AG20443 (cell line): ENCODE measurements around the gene SH3BGR.
"Not testable (repeated sequence)": the region's sequence is repeated elsewhere in the genome, so short reads cannot be mapped to it uniquely, and the experiment has no call there.

ENCODE experiments used
- DNase-seq: peaks from one replicate; pipeline ENCODE4 v3.0.0; 2012; ENCODE audit warnings: low spot score, mixed read lengths

SH3BGR gene

DNA sequence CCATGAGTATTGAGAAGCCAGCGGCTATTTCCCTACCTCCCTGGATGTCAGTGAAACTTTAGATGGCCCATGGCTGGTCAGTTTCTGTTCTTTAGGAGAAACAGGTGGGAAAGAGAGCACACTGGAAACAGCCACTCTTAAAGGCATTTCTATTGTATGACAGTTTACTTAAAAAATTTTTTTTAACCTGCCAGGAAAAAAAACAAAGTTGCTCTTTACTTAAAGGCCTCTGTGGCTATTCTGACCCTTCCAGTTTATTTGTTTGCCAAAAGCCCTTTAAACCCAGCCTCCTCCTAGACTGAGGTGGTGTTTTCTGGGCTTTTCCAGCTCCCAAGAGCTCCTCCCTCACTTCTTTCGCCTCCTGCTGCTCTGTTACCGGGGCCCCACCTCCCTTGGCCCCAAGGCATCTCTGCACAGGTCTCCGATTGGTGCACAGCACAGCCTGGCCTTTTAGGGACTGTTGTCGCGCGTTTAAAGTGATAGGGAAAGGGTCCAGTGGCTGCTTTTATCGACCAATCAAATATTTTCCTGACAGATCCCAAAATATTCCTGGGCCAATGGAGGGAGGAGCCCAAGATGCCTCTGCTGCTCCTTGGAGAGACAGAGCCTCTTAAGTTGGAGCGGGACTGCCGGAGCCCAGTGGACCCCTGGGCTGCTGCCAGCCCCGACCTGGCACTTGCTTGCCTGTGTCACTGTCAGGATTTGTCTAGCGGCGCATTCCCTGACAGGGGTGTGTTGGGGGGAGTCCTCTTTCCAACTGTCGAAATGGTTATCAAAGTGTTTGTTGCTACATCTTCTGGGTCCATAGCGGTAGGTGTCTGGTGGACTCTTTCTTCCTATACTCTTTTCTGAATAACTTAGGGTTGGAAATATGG, at the start of gene SH3BGR:
Gene SH3BGR (plus strand): TSS at position 639 of the 875 bp plus-strand sequence. CDS start 127 bp downstream, at position 766.
- peak; percentile 45 for DNase-seq

DNA sequence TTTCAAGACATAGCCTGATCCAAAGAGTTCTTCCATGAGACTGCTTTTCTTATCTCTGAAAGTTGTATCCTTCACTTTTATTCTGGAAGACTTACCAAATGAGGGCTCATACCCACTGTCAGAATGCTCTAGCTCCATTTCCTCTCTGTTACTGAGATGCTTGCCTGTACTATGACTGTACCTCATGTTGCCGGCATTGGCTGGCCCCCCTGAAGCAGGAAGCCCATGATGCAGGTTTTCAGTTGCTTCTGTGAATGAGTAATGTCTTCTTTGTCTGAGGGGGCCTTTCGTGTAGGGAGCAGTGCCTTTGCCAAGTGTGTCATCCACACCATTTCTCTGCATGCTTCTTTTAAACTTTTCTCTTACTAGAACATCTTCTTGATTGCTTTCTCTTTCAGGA, 45.7 kb upstream of the SH3BGR start:
- no peak for DNase-seq

- not testable (repeated sequence) for DNase-seq
Observed at GRCh38 chr21:39419204-39419603, 32.6 kb upstream of the SH3BGR start.

GRCh38 chr21:39422527-39423241, 29.1 kb upstream of the SH3BGR start:
- DNase-seq: no peak

- no peak for DNase-seq
Observed at GRCh38 chr21:39429445-39429844, 22.3 kb upstream of the SH3BGR start.

GRCh38 chr21:39430016-39430415, 21.8 kb upstream of the SH3BGR start:
- DNase-seq: no peak

DNA sequence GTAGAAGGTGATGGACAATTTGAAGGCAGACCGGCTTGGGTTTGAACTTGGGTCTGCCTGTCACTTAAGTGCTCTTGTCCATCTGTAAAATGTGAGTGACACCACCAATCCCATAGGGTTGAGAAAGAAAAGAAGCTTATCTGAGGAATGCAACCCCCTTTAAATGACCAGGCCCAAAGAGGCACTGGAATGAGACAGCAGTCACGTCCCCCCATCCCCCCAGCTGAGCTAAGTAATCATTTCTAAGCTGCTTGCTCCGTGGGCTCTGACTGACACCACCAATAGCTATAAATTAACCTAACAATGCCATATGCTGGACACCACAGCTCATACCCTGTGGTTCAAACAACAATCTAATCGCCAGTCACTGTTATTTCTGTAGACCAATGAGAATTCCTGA, 21.3 kb upstream of the SH3BGR start:
- no peak for DNase-seq

GRCh38 chr21:39430954-39431353, 20.8 kb upstream of the SH3BGR start:
- no peak for DNase-seq

GRCh38 chr21:39434950-39435349, 16.8 kb upstream of the SH3BGR start:
- no peak for DNase-seq

GRCh38 chr21:39439232-39439631, 12.5 kb upstream of the SH3BGR start:
- no peak for DNase-seq

- peak; percentile 63 for DNase-seq
Observed at GRCh38 chr21:39441502-39442475, 10.0 kb upstream of the SH3BGR start.

DNA sequence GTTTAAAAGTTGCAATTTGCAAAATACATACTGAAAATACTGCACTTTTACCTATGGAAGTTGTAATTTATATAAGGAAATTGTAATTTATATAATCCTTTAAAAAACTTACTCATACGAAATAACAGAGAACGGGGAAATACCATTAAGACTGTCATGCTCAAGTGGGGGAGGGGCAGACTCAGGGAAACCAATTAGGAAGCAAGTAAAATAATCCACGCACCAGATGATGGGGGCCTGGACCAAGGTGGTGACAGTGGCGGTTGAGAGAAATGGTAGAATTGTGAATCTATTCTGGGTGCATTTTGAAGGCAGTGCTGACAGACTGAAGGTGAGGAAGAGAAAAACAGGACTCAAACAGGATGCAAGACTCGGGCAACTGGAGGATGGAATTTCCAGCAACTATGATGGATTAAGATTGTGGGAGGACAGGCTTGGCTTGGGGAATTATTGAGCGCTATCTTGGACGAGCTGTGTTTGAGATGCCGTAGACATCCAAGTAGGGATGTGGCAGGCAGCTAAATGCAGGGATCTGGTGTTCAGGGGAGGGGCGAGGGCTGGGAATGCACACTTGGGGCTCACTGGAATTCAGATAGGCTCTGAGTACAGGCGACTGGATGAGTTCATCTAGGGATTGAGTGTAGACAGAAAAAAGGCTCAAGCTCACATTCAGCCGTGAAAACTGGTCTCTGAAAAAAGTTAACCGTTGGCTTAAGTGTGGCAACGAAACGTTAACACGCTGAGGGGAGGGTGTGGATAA, 7.2 kb upstream of the SH3BGR start:
- peak; percentile 66 for DNase-seq

- peak; percentile 100 for DNase-seq
Observed at GRCh38 chr21:39445321-39446269, 6.2 kb upstream of the SH3BGR start, which contains the start of gene LCA5L. Gene LCA5L (minus strand): TSS chr21:39445778. CDS start chr21:39428493, 17,285 bp downstream.

- no peak for DNase-seq
Observed at GRCh38 chr21:39447264-39447663, 4.5 kb upstream of the SH3BGR start.

- peak; percentile 52 for DNase-seq
Observed at GRCh38 chr21:39452207-39452969, 618 bp downstream of the SH3BGR start.

DNA sequence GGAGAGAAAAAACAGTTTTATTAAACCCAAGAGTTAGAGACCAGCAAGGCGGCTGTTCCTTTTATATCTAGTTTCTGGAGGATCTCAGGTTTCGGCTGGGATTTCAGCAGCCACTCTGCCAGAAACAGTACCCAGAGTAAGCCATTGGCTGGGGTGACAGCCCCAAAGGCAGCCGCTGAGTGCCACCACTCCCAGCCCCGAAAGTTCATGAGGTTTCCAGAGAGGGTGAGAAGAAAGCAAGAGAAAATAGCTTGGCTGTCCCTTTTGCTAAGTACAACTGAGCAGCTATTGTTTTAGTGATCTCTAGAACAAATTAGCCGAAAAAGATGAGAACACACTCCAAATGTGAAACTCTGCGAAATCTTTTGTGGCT, 1.2 kb downstream of the SH3BGR start:
- no peak for DNase-seq

DNA sequence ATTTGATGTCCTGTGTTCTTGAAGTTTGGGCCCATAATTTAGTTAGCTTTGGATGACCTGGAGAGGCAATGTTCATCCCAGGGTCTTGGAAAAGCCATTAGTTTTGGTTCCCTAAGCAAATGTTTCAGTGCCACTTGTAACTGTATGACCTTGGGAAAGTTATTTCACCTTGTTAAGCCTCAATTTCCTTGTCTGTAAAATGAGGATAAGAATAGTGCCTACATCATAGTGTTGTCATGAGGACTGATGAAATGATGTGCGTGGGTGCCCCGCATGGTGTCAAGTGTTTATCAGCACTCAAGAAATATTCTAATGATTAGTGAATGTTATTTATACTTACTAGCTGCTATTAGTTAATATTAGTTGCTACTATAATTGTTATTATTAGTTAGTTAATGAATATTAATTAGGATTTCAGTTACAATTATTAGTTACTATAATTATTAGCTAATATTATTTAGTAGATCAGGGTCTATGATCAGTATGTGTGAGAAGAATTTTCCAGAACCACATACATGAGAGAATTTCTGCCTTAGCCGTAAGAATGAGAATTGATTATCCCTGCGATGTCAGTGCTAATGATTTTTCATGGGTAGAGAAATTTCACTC, 1.9 kb downstream of the SH3BGR start:
- DNase-seq: no peak

- DNase-seq: no peak
Observed at GRCh38 chr21:39454949-39455668, 3.3 kb downstream of the SH3BGR start.
